ENCODE results near the gene NF1.

GRCh38 chr17:31397256-31397939, 302.6 kb downstream of the NF1 start:
- no peak for TF ChIP-seq CTCF (IDR thresholded peaks at IDR 0.05; ENCODE audit: low read length)
- no peak for TF ChIP-seq EZH2 (IDR thresholded peaks at IDR 0.05; ENCODE audit: borderline replicate concordance, low read length)
